ENCODE data around the gene TRAPPC12. TPM values are rescaled to one million over a fixed set of nuclear protein-coding genes. Genes with fewer than 3 reads are reported as not detected.
A peak's percentile ranks its signal among the peaks of the same experiment; 100 is the strongest.
"Not testable (repeated sequence)": the region's sequence is repeated elsewhere in the genome, so short reads cannot be mapped to it uniquely, and the experiment has no call there.

Gene TRAPPC12
- total RNA-seq, 1 donor = 67.0 TPM

GRCh38 chr2:3365219-3365618 is 14.3 kb upstream of the TRAPPC12 start:
- no peak overlapping the region for H3K4me2 ChIP-seq (ENCODE audit: insufficient read depth, low read length)
- H4K20me1 ChIP-seq (ENCODE audit: insufficient read depth, low read length) = peaks cover 7% of the 10 kb centered on the region
- no peaks in the 10 kb centered on the region for H3K27me3 ChIP-seq (ENCODE audit: insufficient read depth, low read length)
- DNase-seq (ENCODE audit: insufficient read length, low spot score, missing footprints) = no peak
- H3K79me2 ChIP-seq (ENCODE audit: insufficient read depth, low read length) = peaks cover 46% of the 10 kb centered on the region
- no peaks in the 10 kb centered on the region for H3K9me3 ChIP-seq (ENCODE audit: low read depth, low read length)
- H3K4me1 ChIP-seq (ENCODE audit: insufficient read depth, low read length) = no peaks in the 10 kb centered on the region
- no peak overlapping the region for H3K4me3 ChIP-seq (ENCODE audit: insufficient read depth, low read length)
- no peak overlapping the region for H3K27ac ChIP-seq (ENCODE audit: low read depth, low read length)
- H2AFZ ChIP-seq (ENCODE audit: low read length) = no peak overlapping the region
- H3K36me3 ChIP-seq (ENCODE audit: insufficient read depth, low read length) = no peaks in the 10 kb centered on the region
- no peak for TF ChIP-seq CTCF (IDR thresholded peaks at IDR 0.05; ENCODE audit: extremely low read depth, low read depth, low read length)

- no peak for TF ChIP-seq CTCF (IDR thresholded peaks at IDR 0.05; ENCODE audit: extremely low read depth, low read depth, low read length)
- no peak for DNase-seq (ENCODE audit: insufficient read length, low spot score, missing footprints)
Observed at GRCh38 chr2:3368261-3368722, 11.2 kb upstream of the TRAPPC12 start.

GRCh38 chr2:3369340-3370181 is 9.9 kb upstream of the TRAPPC12 start:
- H2AFZ ChIP-seq (ENCODE audit: low read length); H3K36me3 ChIP-seq (ENCODE audit: insufficient read depth, low read length); H3K4me3 ChIP-seq (ENCODE audit: insufficient read depth, low read length); H4K20me1 ChIP-seq (ENCODE audit: insufficient read depth, low read length); H3K9me3 ChIP-seq (ENCODE audit: low read depth, low read length); DNase-seq (ENCODE audit: insufficient read length, low spot score, missing footprints); H3K27ac ChIP-seq (ENCODE audit: low read depth, low read length); H3K4me2 ChIP-seq (ENCODE audit: insufficient read depth, low read length); H3K4me1 ChIP-seq (ENCODE audit: insufficient read depth, low read length); H3K27me3 ChIP-seq (ENCODE audit: insufficient read depth, low read length): not testable (repeated sequence)
- peaks cover 23% of the 10 kb centered on the region for H3K79me2 ChIP-seq (ENCODE audit: insufficient read depth, low read length)

More at GRCh38 chr2:3368261-3368722, 11.2 kb upstream of the TRAPPC12 start:
- Histone ChIP-seq H3K4me3 (ENCODE audit: insufficient read depth, low read length) (no peak overlapping the region), H2AFZ (ENCODE audit: low read length) (no peak overlapping the region), H3K36me3 (ENCODE audit: insufficient read depth, low read length) (no peaks in the 10 kb centered on the region), H3K9me3 (ENCODE audit: low read depth, low read length) (no peaks in the 10 kb centered on the region), H3K79me2 (ENCODE audit: insufficient read depth, low read length) (peaks cover 29% of the 10 kb centered on the region), H3K27me3 (ENCODE audit: insufficient read depth, low read length) (no peaks in the 10 kb centered on the region), H4K20me1 (ENCODE audit: insufficient read depth, low read length) (peaks cover 4% of the 10 kb centered on the region), H3K4me2 (ENCODE audit: insufficient read depth, low read length) (no peak overlapping the region), H3K4me1 (ENCODE audit: insufficient read depth, low read length) (no peaks in the 10 kb centered on the region), H3K27ac (ENCODE audit: low read depth, low read length) (no peak overlapping the region)

- Histone ChIP-seq H3K27ac (ENCODE audit: low read depth, low read length) (peak overlapping the region; percentile 38), H3K36me3 (ENCODE audit: insufficient read depth, low read length) (peaks cover 13% of the 10 kb centered on the region), H3K4me2 (ENCODE audit: insufficient read depth, low read length) (peak overlapping the region; percentile 82), H3K79me2 (ENCODE audit: insufficient read depth, low read length) (peaks cover 42% of the 10 kb centered on the region), H3K4me1 (ENCODE audit: insufficient read depth, low read length) (peaks cover 23% of the 10 kb centered on the region), H3K27me3 (ENCODE audit: insufficient read depth, low read length) (no peaks in the 10 kb centered on the region), H3K9me3 (ENCODE audit: low read depth, low read length) (no peaks in the 10 kb centered on the region), H4K20me1 (ENCODE audit: insufficient read depth, low read length) (peaks cover 3% of the 10 kb centered on the region), H3K4me3 (ENCODE audit: insufficient read depth, low read length) (peak overlapping the region; percentile 85), H2AFZ (ENCODE audit: low read length) (peak overlapping the region; percentile 92)
- DNase-seq (ENCODE audit: insufficient read length, low spot score, missing footprints) = no peak
- no peak for TF ChIP-seq CTCF (IDR thresholded peaks at IDR 0.05; ENCODE audit: extremely low read depth, low read depth, low read length)
Observed at GRCh38 chr2:3376821-3377220, 2.7 kb upstream of the TRAPPC12 start.
